Sigmoid colon (tissue), 3 donors: ENCODE data around the gene MAGI2.

Source experiments
- POLR2A ChIP-seq, 2 donors: fragments of 450-650 bp; IDR thresholded peaks; one replicate each; pipeline ENCODE4 v1.6.1; 2016; ENCODE audit warnings: antibody characterized with exemption in 2 of 2, mild to moderate bottlenecking in 2 of 2, moderate library complexity in 2 of 2
- TF ChIP-seq, protein P1 (sequence below), 4 experiments: fragments of 450-650 bp in 3 of 4; fragments of 200-600 bp in 1 of 4; IDR thresholded peaks; one replicate each; pipeline ENCODE4 v1.5.1; 2016 to 2019; ENCODE audit warnings: antibody characterized with exemption in 4 of 4, mild to moderate bottlenecking in 3 of 4, moderate library complexity in 2 of 4

DNA sequence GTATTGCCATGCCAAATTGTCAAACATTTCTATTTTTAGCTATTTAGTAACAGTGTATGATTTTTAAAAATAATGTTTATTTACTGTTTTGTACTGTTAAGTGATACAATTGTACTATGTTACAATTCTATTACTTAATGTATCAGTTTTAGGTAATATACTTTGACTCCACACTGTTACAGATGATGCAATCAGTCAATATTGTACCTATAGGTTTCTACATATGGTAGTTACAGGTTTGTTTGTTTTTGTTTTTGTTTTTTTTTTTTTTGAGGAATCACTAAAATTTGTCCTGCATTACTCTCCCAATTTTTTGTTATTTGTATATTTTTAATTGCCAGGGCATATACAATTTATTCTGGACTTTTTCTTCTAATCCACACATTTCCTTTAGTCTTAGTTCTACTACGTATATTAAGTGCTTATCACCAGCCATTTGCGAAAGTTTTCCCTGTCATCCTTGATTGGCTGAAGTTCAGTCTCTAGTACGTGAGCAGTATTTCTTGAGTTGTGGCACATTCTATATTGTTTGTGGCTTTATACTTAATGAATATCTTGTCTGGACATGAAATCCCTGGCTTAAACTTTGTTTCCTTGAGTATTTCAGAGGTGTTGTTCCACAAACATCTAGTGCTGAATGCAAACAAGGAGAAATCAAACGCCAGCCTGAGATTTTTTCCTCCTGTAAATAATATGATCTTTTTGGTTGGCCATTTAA is 114.1 kb downstream of the MAGI2 start:
- no peak for TF ChIP-seq POLR2A (IDR thresholded peaks at IDR 0.05)
- TF ChIP-seq, protein P1, sequence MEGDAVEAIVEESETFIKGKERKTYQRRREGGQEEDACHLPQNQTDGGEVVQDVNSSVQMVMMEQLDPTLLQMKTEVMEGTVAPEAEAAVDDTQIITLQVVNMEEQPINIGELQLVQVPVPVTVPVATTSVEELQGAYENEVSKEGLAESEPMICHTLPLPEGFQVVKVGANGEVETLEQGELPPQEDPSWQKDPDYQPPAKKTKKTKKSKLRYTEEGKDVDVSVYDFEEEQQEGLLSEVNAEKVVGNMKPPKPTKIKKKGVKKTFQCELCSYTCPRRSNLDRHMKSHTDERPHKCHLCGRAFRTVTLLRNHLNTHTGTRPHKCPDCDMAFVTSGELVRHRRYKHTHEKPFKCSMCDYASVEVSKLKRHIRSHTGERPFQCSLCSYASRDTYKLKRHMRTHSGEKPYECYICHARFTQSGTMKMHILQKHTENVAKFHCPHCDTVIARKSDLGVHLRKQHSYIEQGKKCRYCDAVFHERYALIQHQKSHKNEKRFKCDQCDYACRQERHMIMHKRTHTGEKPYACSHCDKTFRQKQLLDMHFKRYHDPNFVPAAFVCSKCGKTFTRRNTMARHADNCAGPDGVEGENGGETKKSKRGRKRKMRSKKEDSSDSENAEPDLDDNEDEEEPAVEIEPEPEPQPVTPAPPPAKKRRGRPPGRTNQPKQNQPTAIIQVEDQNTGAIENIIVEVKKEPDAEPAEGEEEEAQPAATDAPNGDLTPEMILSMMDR (IDR thresholded peaks at IDR 0.05) = no peak
